ENCODE results near the gene LIX1. TPM values are rescaled to one million over a fixed set of nuclear protein-coding genes. Genes with fewer than 3 reads are reported as not detected.

Gene LIX1
- total and polyA plus RNA-seq, 2 of the 8 experiments (the other 6 are each of a cell fraction or from before 2014, with no cell fraction given), result 0.26 to 0.45 TPM

DNA sequence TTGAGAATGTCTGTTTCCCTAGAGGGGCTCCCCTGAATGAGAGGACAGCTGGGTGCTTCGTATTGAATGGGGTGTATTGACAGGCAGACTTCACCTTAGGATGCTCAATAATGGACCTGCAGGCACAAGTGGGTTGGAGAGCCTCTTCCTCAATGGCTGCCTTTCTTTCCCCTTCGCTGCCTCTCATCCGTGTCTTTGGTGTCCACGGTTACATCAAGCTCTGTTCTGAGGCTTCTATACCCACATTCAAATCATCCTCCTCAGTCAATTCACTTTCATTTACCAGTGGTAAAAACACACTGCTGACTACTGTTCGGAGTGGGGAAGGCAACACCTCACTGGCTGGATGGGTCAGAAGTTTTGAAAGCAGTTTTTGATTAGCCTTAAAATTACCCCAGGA is 20.6 kb downstream of the LIX1 start (continued):
- TF ChIP-seq USF2 (IDR thresholded peaks at IDR 0.05; ENCODE audit: low read length), result no peak
- no peak for TF ChIP-seq CHD1 (IDR thresholded peaks at IDR 0.05; ENCODE audit: low read depth, low read length)
